CD4-positive, alpha-beta T cell treated with Interleukin-15 for 4 hours (primary cell): ENCODE measurements around the gene CHD5.

Source experiments
- DNase-seq: peaks from one replicate; pipeline ENCODE4 v3.0.0-alpha.2; 2020; ENCODE audit warnings: low spot score

CHD5 gene

GRCh38 chr1:6057170-6057845, 122.8 kb downstream of the CHD5 start:
- DNase-seq: no peak

DNA sequence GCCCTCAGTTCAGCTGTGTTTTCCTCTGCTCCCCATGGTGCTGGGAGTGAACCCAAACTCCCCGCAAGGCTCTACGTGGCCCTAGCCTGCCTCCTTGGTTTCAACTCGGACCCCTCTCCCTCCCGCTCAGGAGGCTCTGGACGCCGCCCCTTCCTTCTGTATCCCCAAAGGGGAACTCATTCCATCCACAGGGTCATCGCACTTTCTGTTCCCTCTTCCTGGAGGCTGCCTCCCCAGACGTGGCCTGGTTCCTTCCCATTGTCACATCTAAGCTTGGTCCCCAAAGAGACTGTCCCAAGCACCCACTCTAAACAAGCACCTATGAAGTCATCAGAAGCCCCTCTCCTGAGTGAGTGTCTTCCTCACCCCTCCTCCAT, 123.6 kb downstream of the CHD5 start:
- DNase-seq: no peak

DNA sequence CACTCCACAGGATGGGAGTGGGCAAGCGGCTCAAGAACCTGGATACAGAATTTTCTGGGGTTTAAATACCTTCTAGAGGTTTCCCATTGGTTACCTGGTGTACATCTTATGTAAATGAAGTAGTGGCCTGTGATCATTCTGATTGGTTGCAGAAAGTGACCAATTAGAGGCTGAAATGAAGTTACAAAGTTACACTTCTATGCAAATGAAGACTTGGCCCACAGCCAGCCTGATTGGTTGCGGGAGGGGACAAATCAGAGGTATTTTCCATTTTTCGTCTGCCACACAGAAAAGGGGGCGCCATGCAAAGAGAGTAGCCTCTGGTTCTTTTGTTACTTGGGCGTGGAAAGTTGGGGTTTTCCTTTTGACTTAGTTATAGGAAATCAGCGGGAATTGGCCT, 125.5 kb downstream of the CHD5 start:
- no peak for DNase-seq

DNA sequence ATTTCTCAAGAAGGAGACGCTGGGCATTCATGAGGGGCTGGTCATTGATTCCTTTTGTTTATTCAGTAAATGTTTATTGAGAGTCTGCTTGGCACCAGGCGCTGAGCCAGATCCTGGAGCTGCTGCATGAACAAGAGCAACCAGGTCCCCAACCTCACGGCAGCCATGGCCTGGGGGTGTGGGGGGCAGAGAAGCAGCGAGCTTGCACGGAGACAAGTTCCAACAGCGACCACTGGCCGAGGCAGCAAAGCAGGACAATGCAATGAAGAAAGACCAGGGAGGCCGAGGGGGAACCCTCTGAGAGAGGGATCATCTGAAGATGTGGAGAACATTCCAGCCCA, 126.9 kb downstream of the CHD5 start:
- DNase-seq: no peak

DNA sequence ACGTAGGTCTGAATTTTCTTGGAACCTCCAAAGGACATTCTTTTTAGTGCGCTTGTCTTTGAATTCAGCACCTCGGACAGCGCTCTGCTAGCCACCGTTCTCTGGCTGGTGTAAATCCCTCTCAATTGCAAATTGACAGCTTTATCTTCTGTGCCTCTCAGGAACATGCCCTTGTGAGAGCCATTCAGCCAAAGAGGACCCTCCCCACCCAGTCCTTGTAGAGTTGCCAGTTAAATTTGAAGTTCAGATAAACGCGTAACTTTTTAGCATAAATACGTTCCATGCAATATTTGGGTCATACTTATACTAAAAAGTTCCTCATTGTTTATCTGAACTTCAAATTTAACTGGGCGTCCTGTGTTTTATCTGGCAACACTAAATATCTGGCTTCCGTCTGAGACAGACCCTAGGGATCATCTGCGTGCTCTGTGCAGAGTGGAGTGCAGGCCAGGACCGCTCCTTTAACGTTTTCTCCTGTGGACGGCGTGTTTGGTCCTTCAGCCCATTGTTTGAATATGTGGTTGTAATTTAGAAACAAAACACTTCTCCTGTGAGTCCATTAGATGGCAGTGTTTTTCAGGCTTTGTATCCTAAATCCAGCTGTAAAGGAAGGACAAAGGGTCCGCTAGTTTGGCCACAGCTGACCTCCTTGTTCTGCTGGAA, 127.4 kb downstream of the CHD5 start:
- DNase-seq: peak; percentile 35
